GM23338 (cell line): Measurements from ENCODE around the gene HUS1.

ENCODE experiments used
- CREB1 ChIP-seq: fragments of 250-450 bp; sonication (Bioruptor Pico); IDR thresholded peaks from 2 replicates; pipeline ENCODE4 v1.5.0; 2020; ENCODE audit warnings: low read depth, mild to moderate bottlenecking, moderate library complexity
- EZH2 ChIP-seq: fragments of 200-600 bp; sonication (generic); IDR thresholded peaks from one replicate; pipeline ENCODE4 v1.8.0; 2017; ENCODE audit warnings: antibody characterized with exemption, mild to moderate bottlenecking, low read depth; ENCODE audit not compliant: unreplicated experiment
- EZH2phosphoT487 ChIP-seq: fragments of 200-600 bp; sonication (generic); IDR thresholded peaks from one replicate; pipeline ENCODE4 v1.8.1; 2018; ENCODE audit warnings: antibody characterized with exemption; ENCODE audit not compliant: unreplicated experiment
- JUNB ChIP-seq: IDR thresholded peaks from one replicate; pipeline ENCODE4 v1.6.1; 2016; ENCODE audit warnings: antibody characterized with exemption; ENCODE audit not compliant: unreplicated experiment
- NANOG ChIP-seq: IDR thresholded peaks from 2 replicates; pipeline ENCODE4 v1.6.1; 2016; ENCODE audit warnings: antibody characterized with exemption, borderline replicate concordance
- POLR2AphosphoS5 ChIP-seq: IDR thresholded peaks from 2 replicates; pipeline ENCODE4 v1.6.1; 2016; ENCODE audit warnings: antibody characterized with exemption, low read depth
- STAT1 ChIP-seq: IDR thresholded peaks from one replicate; pipeline ENCODE4 v1.6.1; 2016; ENCODE audit warnings: antibody characterized with exemption; ENCODE audit not compliant: unreplicated experiment
- ZNF114 ChIP-seq: fragments of 250-450 bp; sonication (Bioruptor Pico); IDR thresholded peaks from 2 replicates; pipeline ENCODE4 v1.5.0; 2020; ENCODE audit warnings: mild to moderate bottlenecking, moderate library complexity
- ZNF331 ChIP-seq: fragments of 250-450 bp; sonication (Bioruptor Pico); IDR thresholded peaks from 2 replicates; pipeline ENCODE4 v1.5.0; 2020; ENCODE audit warnings: low read depth, mild to moderate bottlenecking, moderate library complexity
- TF ChIP-seq, protein P1 (sequence below), 2 experiments: fragments of 200-600 bp in 1 of 2; sonication (generic) in 1 of 2; conservative IDR thresholded peaks; 2 replicates each; pipeline versions ENCODE4 v1.5.1 to v1.6.1; 2016 to 2017; ENCODE audit warnings: antibody characterized with exemption in 2 of 2, low read depth in 2 of 2, mild to moderate bottlenecking in 2 of 2, moderate library complexity in 1 of 2
- TF ChIP-seq, protein P2 (sequence below): IDR thresholded peaks from 2 replicates; pipeline ENCODE4 v1.6.1; 2016; ENCODE audit warnings: antibody characterized with exemption
- TF ChIP-seq, protein P3 (sequence below): IDR thresholded peaks from one replicate; pipeline ENCODE4 v1.6.1; 2018; ENCODE audit warnings: antibody characterized with exemption; ENCODE audit not compliant: unreplicated experiment
- TF ChIP-seq, protein P4 (sequence below): fragments of 250-450 bp; sonication (Bioruptor Pico); IDR thresholded peaks from 2 replicates; pipeline ENCODE4 v1.5.0; 2020; ENCODE audit warnings: mild to moderate bottlenecking, moderate library complexity

DNA sequence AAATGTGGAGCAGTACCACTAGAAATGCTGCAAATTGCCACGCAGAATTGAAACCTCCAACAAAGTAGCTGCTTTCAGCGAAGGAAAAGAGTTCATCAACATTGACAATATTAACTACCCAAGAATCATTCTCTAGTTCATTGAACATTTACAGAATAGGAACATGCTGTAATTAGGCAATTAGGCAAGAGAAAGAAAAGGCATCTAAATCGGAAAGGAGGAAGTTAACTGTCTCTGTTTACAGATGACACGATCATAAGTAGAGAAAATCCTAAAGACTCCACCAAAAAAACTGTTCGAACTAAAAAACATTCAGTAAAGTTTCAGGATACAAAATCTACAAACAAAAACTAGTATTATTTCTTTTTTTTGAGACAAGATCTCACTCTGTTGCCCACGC is 22.3 kb downstream of the HUS1 start:
- TF ChIP-seq, protein P1, sequence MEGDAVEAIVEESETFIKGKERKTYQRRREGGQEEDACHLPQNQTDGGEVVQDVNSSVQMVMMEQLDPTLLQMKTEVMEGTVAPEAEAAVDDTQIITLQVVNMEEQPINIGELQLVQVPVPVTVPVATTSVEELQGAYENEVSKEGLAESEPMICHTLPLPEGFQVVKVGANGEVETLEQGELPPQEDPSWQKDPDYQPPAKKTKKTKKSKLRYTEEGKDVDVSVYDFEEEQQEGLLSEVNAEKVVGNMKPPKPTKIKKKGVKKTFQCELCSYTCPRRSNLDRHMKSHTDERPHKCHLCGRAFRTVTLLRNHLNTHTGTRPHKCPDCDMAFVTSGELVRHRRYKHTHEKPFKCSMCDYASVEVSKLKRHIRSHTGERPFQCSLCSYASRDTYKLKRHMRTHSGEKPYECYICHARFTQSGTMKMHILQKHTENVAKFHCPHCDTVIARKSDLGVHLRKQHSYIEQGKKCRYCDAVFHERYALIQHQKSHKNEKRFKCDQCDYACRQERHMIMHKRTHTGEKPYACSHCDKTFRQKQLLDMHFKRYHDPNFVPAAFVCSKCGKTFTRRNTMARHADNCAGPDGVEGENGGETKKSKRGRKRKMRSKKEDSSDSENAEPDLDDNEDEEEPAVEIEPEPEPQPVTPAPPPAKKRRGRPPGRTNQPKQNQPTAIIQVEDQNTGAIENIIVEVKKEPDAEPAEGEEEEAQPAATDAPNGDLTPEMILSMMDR (conservative IDR thresholded peaks at IDR 0.05; ENCODE audit: low read depth in 2 of 2): no peak
- no peak for TF ChIP-seq EZH2phosphoT487
- TF ChIP-seq POLR2AphosphoS5: no peak
- no peak for TF ChIP-seq CREB1 (CRISPR knock-in tag)
- TF ChIP-seq, protein P2, sequence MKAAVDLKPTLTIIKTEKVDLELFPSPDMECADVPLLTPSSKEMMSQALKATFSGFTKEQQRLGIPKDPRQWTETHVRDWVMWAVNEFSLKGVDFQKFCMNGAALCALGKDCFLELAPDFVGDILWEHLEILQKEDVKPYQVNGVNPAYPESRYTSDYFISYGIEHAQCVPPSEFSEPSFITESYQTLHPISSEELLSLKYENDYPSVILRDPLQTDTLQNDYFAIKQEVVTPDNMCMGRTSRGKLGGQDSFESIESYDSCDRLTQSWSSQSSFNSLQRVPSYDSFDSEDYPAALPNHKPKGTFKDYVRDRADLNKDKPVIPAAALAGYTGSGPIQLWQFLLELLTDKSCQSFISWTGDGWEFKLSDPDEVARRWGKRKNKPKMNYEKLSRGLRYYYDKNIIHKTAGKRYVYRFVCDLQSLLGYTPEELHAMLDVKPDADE: no peak
- TF ChIP-seq, protein P3, sequence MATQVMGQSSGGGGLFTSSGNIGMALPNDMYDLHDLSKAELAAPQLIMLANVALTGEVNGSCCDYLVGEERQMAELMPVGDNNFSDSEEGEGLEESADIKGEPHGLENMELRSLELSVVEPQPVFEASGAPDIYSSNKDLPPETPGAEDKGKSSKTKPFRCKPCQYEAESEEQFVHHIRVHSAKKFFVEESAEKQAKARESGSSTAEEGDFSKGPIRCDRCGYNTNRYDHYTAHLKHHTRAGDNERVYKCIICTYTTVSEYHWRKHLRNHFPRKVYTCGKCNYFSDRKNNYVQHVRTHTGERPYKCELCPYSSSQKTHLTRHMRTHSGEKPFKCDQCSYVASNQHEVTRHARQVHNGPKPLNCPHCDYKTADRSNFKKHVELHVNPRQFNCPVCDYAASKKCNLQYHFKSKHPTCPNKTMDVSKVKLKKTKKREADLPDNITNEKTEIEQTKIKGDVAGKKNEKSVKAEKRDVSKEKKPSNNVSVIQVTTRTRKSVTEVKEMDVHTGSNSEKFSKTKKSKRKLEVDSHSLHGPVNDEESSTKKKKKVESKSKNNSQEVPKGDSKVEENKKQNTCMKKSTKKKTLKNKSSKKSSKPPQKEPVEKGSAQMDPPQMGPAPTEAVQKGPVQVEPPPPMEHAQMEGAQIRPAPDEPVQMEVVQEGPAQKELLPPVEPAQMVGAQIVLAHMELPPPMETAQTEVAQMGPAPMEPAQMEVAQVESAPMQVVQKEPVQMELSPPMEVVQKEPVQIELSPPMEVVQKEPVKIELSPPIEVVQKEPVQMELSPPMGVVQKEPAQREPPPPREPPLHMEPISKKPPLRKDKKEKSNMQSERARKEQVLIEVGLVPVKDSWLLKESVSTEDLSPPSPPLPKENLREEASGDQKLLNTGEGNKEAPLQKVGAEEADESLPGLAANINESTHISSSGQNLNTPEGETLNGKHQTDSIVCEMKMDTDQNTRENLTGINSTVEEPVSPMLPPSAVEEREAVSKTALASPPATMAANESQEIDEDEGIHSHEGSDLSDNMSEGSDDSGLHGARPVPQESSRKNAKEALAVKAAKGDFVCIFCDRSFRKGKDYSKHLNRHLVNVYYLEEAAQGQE: no peak
- TF ChIP-seq EZH2: no peak
- no peak for TF ChIP-seq ZNF114 (CRISPR knock-in tag)
- no peak for TF ChIP-seq JUNB
- TF ChIP-seq ZNF331 (CRISPR knock-in tag): no peak
- no peak for TF ChIP-seq NANOG
- TF ChIP-seq, protein P4, sequence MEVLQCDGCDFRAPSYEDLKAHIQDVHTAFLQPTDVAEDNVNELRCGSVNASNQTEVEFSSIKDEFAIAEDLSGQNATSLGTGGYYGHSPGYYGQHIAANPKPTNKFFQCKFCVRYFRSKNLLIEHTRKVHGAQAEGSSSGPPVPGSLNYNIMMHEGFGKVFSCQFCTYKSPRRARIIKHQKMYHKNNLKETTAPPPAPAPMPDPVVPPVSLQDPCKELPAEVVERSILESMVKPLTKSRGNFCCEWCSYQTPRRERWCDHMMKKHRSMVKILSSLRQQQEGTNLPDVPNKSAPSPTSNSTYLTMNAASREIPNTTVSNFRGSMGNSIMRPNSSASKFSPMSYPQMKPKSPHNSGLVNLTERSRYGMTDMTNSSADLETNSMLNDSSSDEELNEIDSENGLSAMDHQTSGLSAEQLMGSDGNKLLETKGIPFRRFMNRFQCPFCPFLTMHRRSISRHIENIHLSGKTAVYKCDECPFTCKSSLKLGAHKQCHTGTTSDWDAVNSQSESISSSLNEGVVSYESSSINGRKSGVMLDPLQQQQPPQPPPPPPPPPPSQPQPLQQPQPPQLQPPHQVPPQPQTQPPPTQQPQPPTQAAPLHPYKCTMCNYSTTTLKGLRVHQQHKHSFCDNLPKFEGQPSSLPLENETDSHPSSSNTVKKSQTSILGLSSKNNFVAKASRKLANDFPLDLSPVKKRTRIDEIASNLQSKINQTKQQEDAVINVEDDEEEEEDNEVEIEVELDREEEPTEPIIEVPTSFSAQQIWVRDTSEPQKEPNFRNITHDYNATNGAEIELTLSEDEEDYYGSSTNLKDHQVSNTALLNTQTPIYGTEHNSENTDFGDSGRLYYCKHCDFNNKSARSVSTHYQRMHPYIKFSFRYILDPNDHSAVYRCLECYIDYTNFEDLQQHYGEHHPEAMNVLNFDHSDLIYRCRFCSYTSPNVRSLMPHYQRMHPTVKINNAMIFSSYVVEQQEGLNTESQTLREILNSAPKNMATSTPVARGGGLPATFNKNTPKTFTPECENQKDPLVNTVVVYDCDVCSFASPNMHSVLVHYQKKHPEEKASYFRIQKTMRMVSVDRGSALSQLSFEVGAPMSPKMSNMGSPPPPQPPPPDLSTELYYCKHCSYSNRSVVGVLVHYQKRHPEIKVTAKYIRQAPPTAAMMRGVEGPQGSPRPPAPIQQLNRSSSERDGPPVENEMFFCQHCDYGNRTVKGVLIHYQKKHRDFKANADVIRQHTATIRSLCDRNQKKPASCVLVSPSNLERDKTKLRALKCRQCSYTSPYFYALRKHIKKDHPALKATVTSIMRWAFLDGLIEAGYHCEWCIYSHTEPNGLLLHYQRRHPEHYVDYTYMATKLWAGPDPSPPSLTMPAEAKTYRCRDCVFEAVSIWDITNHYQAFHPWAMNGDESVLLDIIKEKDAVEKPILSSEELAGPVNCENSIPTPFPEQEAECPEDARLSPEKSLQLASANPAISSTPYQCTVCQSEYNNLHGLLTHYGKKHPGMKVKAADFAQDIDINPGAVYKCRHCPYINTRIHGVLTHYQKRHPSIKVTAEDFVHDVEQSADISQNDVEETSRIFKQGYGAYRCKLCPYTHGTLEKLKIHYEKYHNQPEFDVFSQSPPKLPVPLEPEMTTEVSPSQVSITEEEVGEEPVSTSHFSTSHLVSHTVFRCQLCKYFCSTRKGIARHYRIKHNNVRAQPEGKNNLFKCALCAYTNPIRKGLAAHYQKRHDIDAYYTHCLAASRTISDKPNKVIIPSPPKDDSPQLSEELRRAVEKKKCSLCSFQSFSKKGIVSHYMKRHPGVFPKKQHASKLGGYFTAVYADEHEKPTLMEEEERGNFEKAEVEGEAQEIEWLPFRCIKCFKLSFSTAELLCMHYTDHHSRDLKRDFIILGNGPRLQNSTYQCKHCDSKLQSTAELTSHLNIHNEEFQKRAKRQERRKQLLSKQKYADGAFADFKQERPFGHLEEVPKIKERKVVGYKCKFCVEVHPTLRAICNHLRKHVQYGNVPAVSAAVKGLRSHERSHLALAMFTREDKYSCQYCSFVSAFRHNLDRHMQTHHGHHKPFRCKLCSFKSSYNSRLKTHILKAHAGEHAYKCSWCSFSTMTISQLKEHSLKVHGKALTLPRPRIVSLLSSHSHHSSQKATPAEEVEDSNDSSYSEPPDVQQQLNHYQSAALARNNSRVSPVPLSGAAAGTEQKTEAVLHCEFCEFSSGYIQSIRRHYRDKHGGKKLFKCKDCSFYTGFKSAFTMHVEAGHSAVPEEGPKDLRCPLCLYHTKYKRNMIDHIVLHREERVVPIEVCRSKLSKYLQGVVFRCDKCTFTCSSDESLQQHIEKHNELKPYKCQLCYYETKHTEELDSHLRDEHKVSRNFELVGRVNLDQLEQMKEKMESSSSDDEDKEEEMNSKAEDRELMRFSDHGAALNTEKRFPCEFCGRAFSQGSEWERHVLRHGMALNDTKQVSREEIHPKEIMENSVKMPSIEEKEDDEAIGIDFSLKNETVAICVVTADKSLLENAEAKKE (CRISPR knock-in tag): no peak
- no peak for TF ChIP-seq STAT1
